ENCODE data around the gene ENO3. TPM values are rescaled to one million over a fixed set of nuclear protein-coding genes. Genes with fewer than 3 reads are reported as not detected.

Gene ENO3
- total and polyA plus RNA-seq, 2 experiments from 2014 or later = 1.2 to 4.1 TPM

- no peaks in the 10 kb centered on the region for H3K9me2 ChIP-seq (ENCODE audit: insufficient read depth)
- H3K4me1 ChIP-seq (ENCODE audit: insufficient read depth) = peaks cover 28% of the 10 kb centered on the region
- H3K4me3 ChIP-seq = peak overlapping the region; percentile 94
- H3F3A ChIP-seq (ENCODE audit: insufficient read depth) = peaks cover 47% of the 10 kb centered on the region
- in situ Hi-C loops (cut with MboI) = no loop called here
- peak overlapping the region; percentile 93 for H3K4me2 ChIP-seq (ENCODE audit: unreplicated experiment)
- H4K20me1 ChIP-seq (ENCODE audit: insufficient read depth) = peaks cover 6% of the 10 kb centered on the region; the same call in 1 of the 2 replicates
- H3K9me3 ChIP-seq (ENCODE audit: low read depth) = no peaks in the 10 kb centered on the region
- peak overlapping the region; percentile 80 for H3K27ac ChIP-seq
- DNase-seq = peak; percentile 91
- WGBS, 2 experiments (ENCODE audit: low coverage in 1 of 2, low lambda C conversion rate in 2 of 2, missing lambda C conversion rate in 2 of 2) = 1 to 2% methylated on average over 27 to 29 of the region's 29 CpGs
- TF ChIP-seq EZH2phosphoT487 (IDR thresholded peaks at IDR 0.05; ENCODE audit: insufficient read depth, low read depth) (no peak), EZH2 (IDR thresholded peaks at IDR 0.05; ENCODE audit: insufficient read depth, poor library complexity, severe bottlenecking) (no peak)
- H3K36me3 ChIP-seq (ENCODE audit: low read depth) = peaks cover 3% of the 10 kb centered on the region; the same call in 1 of the 2 replicates
- peak overlapping the region; percentile 94 for H3K9ac ChIP-seq
- H2AFZ ChIP-seq = peak overlapping the region; percentile 81
- H3K27me3 ChIP-seq (replicated peaks; ENCODE audit: insufficient read depth) = no peaks in the 10 kb centered on the region
- H3K79me2 ChIP-seq (ENCODE audit: insufficient read depth) = peaks cover 70% of the 10 kb centered on the region
These were observed 10.2 kb upstream of the ENO3 start for GRCh38 chr17:4940555-4941318.

DNA sequence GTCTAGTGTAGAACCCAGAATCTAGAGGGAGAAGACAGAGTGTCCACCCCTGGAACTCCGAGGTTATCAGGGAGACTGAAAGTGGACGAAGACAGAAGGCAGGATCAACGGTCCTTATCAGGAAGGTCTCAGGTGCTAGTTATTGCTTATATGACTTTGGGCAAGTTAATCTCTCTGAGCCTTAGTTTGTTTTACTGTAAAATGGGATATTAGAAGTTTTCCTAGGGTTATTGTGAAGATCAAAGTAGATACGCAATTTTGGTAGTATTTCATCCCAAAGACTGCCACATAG, 9.7 kb upstream of the ENO3 start:
- H3K79me2 ChIP-seq (ENCODE audit: insufficient read depth) = peaks cover 75% of the 10 kb centered on the region
- in situ Hi-C loops (cut with MboI) = no loop called here

GRCh38 chr17:4942760-4943508, 8.0 kb upstream of the ENO3 start:
- Histone ChIP-seq H3K27ac (peak overlapping the region; percentile 91), H2AFZ (no peak overlapping the region), H3K27me3 (replicated peaks; ENCODE audit: insufficient read depth) (no peaks in the 10 kb centered on the region), H3F3A (ENCODE audit: insufficient read depth) (peaks cover 60% of the 10 kb centered on the region), H3K4me3 (no peak overlapping the region), H3K79me2 (ENCODE audit: insufficient read depth) (peaks cover 90% of the 10 kb centered on the region), H3K36me3 (ENCODE audit: low read depth) (peaks cover 11% of the 10 kb centered on the region), H3K9ac (peak overlapping the region; percentile 94; the same call in 1 of the 2 replicates), H3K9me3 (ENCODE audit: low read depth) (no peaks in the 10 kb centered on the region), H3K4me1 (ENCODE audit: insufficient read depth) (peaks cover 29% of the 10 kb centered on the region), H3K9me2 (ENCODE audit: insufficient read depth) (no peaks in the 10 kb centered on the region), H3K4me2 (ENCODE audit: unreplicated experiment) (no peak overlapping the region), H4K20me1 (ENCODE audit: insufficient read depth) (peaks cover 6% of the 10 kb centered on the region; the same call in 1 of the 2 replicates)
- peak; percentile 25 for DNase-seq
- in situ Hi-C loops (cut with MboI) = no loop called here
- 74 to 76% methylated on average over 13 of the region's 13 CpGs for WGBS, 2 experiments (ENCODE audit: low coverage in 1 of 2, low lambda C conversion rate in 2 of 2, missing lambda C conversion rate in 2 of 2)
- no peak for TF ChIP-seq EZH2phosphoT487 (IDR thresholded peaks at IDR 0.05; ENCODE audit: insufficient read depth, low read depth)
- no peak for TF ChIP-seq EZH2 (IDR thresholded peaks at IDR 0.05; ENCODE audit: insufficient read depth, poor library complexity, severe bottlenecking)

More for the DNA sequence above, 9.7 kb upstream of the ENO3 start:
- Histone ChIP-seq H3K27me3 (replicated peaks; ENCODE audit: insufficient read depth) (no peaks in the 10 kb centered on the region), H3K36me3 (ENCODE audit: low read depth) (peaks cover 5% of the 10 kb centered on the region), H3K4me1 (ENCODE audit: insufficient read depth) (peaks cover 29% of the 10 kb centered on the region), H3K9me2 (ENCODE audit: insufficient read depth) (no peaks in the 10 kb centered on the region), H3K9ac (peak overlapping the region; percentile 94), H3K4me3 (peak overlapping the region; percentile 94), H3K4me2 (ENCODE audit: unreplicated experiment) (peak overlapping the region; percentile 93), H2AFZ (peak overlapping the region; percentile 81; the same call in 1 of the 2 replicates), H4K20me1 (ENCODE audit: insufficient read depth) (peaks cover 6% of the 10 kb centered on the region; the same call in 1 of the 2 replicates), H3K27ac (peak overlapping the region; percentile 80), H3K9me3 (ENCODE audit: low read depth) (no peaks in the 10 kb centered on the region), H3F3A (ENCODE audit: insufficient read depth) (peaks cover 51% of the 10 kb centered on the region)
- no peak for DNase-seq
- WGBS, 2 experiments (ENCODE audit: low coverage in 1 of 2, low lambda C conversion rate in 2 of 2, missing lambda C conversion rate in 2 of 2) = 34 to 48% methylated on average over 4 of the region's 4 CpGs
- TF ChIP-seq EZH2phosphoT487 (IDR thresholded peaks at IDR 0.05; ENCODE audit: insufficient read depth, low read depth) (no peak), EZH2 (IDR thresholded peaks at IDR 0.05; ENCODE audit: insufficient read depth, poor library complexity, severe bottlenecking) (no peak)

DNA sequence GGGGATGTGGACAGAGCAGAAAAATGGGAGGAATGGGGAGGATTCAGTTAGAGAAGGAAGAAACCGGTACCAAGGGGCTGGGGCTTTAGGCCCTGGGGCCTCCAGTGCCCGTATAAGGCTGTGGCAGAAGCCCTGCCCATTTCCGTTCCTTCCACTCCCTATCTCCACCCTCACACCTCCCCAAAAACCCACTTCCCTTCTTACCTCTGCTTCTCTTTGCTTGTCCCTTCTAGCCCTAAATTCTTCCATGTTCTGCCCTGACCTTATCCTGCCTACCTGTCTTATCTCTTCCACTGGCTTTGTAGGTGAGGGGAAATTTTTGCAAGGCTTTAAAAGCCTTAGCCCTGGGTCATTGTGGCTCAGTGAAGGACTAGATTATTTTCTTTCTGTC, 6.8 kb upstream of the ENO3 start:
- Histone ChIP-seq H3K9me2 (ENCODE audit: insufficient read depth) (no peaks in the 10 kb centered on the region), H3K79me2 (ENCODE audit: insufficient read depth) (peaks cover 81% of the 10 kb centered on the region), H3K36me3 (ENCODE audit: low read depth) (peaks cover 11% of the 10 kb centered on the region), H3F3A (ENCODE audit: insufficient read depth) (peaks cover 60% of the 10 kb centered on the region), H2AFZ (no peak overlapping the region), H3K9ac (peak overlapping the region; percentile 83), H4K20me1 (ENCODE audit: insufficient read depth) (peaks cover 6% of the 10 kb centered on the region; the same call in 1 of the 2 replicates), H3K27me3 (replicated peaks; ENCODE audit: insufficient read depth) (no peaks in the 10 kb centered on the region), H3K27ac (peak overlapping the region; percentile 91), H3K4me3 (no peak overlapping the region), H3K9me3 (ENCODE audit: low read depth) (no peaks in the 10 kb centered on the region), H3K4me1 (ENCODE audit: insufficient read depth) (peaks cover 23% of the 10 kb centered on the region), H3K4me2 (ENCODE audit: unreplicated experiment) (no peak overlapping the region)
- in situ Hi-C loops (cut with MboI) = no loop called here
- TF ChIP-seq EZH2 (IDR thresholded peaks at IDR 0.05; ENCODE audit: insufficient read depth, poor library complexity, severe bottlenecking) = no peak
- TF ChIP-seq EZH2phosphoT487 (IDR thresholded peaks at IDR 0.05; ENCODE audit: insufficient read depth, low read depth) = no peak
- no peak for DNase-seq
- 52 to 74% methylated on average over 3 of the region's 3 CpGs for WGBS, 2 experiments (ENCODE audit: low coverage in 1 of 2, low lambda C conversion rate in 2 of 2, missing lambda C conversion rate in 2 of 2)

Measured in GM23248 (cell line).